Caki2 (cell line): ENCODE measurements around the gene LMBRD2. TPM values are rescaled to one million over a fixed set of nuclear protein-coding genes. Genes with fewer than 3 reads are reported as not detected.
A peak's percentile ranks its signal among the peaks of the same experiment; 100 is the strongest.
"Not testable (repeated sequence)": the region's sequence is repeated elsewhere in the genome, so short reads cannot be mapped to it uniquely, and the experiment has no call there.

Source experiments
- DNase-seq: peaks from one replicate; pipeline ENCODE4 v3.0.0-alpha.2; 2015; ENCODE audit warnings: low read depth
- in situ Hi-C: cut with HindIII; loops from 2 replicates; pipeline ENCODE4 v1.10.0; 2016; ENCODE audit warnings: low sequenced_read_pairs, low pct_unique_long_range_greater_than_20kb, mixed read lengths
- total RNA-seq: library from RNA; depleted of rRNA; stranded (reverse); fragments of >200 nt; shearing (Covaris generic); gene quantifications from 2 replicates; pipeline ENCODE4 v1.2.3, GENCODE V29; 2014; ENCODE audit warnings: low replicate concordance

Gene LMBRD2
- total RNA-seq, 1 experiment from 2014 or later, result 2.0 TPM

DNA sequence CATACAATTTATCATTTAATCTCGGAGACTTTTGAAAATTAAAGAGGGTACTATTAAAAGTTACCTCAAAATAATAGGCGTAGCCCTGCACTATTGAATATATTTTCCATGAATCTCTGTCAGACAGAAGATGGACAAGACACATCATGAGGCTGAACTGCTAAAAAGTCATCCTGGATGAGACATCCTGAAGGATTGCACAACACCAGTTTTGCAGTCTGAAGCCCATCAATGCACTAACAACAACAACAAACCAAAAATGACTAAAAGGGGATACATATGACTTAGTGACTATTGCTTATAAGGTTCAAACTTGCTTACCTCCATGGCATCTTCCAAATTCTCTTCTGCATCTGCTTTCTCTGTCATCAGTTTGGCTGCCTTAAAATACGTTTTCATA, 15.7 kb downstream of the LMBRD2 start:
- in situ Hi-C loops, result no loop called here
- no peak for DNase-seq

DNA sequence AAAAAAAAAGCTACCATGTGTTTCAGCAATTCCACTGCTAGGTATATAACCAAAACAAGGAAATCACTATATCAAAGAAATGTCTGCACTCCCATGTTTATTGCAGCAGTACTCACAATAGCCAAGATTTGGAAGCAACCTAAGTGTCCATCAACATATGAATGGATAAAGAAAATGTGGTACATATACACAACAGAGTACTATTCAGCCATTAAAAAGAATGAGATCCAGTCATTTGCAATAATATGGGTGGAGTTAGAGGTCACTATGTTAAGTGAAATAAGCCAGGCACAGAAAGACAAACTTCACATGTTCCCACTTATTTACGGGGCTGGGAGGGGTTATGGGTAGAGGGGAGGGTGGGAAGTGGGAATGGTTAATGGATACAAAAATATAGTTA, 18.7 kb downstream of the LMBRD2 start:
- in situ Hi-C loops, DNase-seq: not testable (repeated sequence)

DNA sequence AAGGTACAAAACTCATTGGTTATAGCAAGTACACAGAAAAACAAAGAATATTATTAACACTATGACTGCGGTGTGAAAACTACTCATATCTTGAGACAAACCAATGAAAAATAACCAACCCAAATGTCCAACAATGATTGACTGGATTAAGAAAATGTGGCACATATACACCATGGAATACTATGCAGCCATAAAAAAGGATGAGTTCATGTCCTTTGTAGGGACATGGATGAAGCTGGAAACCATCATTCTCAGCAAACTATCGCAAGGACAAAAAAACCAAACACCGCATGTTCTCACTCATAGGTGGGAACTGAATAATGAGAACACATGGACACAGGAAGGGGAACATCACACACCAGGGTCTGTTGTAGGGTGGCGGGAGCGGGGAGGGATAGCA, 22.0 kb downstream of the LMBRD2 start:
- DNase-seq, in situ Hi-C loops: not testable (repeated sequence)

DNA sequence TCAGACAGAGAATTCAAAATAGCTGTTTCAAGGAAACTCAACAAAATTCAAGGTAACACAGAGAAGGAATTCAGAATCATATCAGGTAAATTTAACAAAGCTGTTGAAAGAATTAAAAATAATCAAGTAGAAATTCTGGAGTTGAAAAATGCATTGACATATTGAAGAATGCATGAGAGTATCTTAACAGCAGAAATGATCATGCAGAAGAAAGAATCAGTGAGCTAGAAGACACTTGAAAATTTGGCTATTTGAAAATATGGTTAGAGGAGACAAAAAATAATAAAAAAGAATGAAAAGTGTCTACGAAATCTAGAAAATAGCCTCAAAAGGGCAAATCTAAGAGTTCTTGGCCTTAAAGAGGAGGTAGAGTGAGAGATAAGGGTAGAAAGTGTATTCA, 22.9 kb downstream of the LMBRD2 start:
- no peak for DNase-seq

DNA sequence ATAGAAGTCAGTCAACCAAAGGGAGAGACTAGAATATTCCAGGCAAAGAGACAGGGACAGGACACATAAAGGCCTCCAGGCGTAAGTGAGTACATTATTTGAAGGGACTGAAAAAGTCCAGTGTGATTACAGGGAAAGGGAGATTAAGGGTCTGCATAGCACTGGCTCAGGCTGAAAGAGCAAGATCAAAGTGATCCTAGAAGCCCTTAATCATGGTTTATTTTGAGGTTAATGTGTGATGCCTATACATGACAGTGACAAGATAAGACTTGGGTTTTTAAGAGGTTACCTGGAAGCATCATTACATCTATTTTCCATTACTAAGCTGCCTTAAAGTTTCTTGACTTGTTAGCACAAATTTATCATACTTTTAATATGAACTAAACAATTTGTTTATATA, 25.8 kb downstream of the LMBRD2 start:
- in situ Hi-C loops, result no loop called here
- no peak for DNase-seq

More for the DNA sequence above, 22.9 kb downstream of the LMBRD2 start:
- in situ Hi-C loops, result no loop called here

DNA sequence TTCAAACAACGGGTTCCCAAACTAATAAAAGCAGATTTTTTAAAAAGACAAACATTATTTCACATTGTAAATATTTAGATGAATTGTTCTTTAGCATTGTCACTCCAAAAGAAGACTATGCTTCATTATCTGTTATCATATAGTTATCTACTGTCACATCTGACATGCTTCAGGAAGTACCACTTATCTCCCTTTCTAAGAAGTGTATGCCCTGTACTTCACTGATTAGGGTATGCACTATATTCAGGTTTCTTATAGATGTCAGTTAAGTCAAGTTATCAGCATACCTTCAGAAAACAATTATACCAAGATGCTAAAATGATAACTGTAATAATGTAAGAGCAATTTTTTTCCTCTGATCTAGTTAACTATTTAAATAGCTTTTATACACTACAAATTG, 40.4 kb downstream of the LMBRD2 start:
- no peak for DNase-seq
- in situ Hi-C loops, result no loop called here

DNA sequence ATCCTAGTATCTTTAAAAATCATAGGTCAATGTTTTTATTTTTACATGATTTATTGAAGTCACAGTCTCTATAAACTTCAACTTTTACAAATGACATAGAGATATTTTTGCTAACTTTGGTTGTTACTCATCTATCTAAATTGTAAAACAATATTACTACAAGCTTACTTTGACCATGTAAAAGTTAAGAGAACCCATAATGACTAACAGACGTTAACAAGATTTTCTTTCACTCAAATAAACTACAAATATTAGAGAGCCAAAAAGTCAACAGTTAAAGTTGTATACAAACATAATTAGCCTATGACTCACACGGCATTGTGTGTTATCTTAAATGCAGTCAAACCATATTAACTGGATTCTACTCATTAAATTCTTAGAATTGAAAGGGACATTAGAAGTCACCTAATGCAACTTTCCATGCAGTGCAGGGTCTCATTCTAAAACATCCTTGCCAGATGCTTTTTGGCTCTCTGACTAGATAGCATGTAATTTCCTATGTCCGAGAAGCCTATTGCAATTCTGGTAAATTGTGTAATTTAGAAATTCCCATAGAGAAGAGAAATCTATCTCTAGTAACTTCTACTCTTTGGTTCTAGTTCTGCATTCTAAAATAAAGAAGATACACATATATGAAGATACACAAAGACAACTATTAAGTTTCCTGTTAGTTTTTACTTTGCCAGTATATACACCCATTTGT, 42.8 kb downstream of the LMBRD2 start:
- in situ Hi-C loops, result no loop called here
- DNase-seq, result no peak

DNA sequence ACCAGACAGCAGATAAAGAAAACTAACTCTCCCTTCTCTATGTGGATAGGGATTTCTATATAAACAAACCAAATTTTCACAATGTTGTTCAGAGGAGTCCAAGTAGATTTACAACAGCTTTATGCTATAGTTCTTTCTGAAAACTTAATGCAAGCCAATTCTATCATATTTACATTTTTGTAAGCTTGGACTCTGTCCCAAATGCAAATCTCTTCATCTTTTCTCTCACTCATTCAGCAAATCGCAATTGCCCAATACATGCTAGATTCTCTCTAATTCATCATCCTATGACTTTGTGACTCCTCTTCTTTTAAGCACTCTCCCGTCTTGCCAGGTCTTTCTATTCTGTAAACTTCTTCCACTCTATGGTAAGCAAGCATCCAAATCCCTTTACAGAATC, 45.9 kb downstream of the LMBRD2 start:
- in situ Hi-C loops, result no loop called here
- DNase-seq, result no peak

DNA sequence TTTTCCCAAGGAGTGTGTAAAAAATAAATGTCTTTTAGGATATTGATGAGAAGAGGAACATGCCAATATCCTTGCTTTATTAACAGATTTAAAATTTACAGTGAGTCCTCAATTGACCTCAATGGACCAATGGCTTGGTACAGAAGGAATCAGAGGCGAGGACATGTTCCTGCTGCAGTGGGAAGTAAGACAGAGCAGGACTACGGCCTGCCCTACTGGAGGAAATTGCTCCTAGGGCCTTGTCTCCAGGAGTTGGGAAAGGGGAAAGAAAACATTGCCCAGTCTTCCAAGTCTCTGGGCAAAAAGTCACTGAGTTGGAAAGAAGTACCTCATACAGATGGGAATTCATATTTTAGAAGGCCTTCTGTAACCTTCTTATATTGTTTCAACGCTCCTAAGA, 51.9 kb downstream of the LMBRD2 start:
- no peak for DNase-seq
- in situ Hi-C loops, result no loop called here

DNA sequence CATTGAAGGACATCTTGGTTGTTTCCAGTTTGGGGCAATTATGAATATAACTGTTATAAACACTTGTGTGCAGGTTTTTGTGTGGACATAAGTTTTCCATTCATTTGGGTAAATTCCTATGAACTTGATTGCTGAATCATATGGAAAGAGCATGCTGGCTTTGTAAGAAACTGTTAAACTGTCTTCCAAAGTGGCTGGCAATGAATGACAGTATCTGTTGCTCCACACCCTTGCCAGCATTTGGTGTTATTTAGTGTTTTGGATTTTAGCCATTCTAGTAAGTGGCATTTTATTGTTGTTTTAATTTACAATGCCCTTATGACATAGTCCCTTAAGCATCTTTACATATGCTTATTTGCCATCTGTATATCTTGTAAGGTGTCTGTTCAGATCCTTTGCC, 55.2 kb downstream of the LMBRD2 start:
- DNase-seq, result no peak
- in situ Hi-C loops, result no loop called here

DNA sequence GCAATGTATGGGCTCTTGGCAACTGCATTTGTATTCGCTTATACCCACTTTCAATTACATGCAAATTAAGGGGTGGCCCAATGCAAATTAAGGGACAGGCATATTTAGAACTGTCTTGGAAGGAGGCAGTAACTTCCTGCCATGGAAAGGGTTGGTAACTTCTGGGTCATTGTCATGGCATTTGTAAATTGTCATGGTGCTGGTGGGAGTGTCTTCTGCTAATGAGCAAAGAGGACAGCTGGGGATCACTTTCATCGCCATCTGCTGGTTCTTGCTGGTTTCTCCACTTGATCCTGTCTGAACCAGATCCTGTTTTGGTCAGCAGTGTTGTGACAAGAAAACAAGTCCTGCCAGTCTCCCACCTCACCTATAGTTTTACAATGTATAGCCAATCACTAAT, 61.7 kb downstream of the LMBRD2 start:
- in situ Hi-C loops, result no loop called here
- DNase-seq, result peak; percentile 35

DNA sequence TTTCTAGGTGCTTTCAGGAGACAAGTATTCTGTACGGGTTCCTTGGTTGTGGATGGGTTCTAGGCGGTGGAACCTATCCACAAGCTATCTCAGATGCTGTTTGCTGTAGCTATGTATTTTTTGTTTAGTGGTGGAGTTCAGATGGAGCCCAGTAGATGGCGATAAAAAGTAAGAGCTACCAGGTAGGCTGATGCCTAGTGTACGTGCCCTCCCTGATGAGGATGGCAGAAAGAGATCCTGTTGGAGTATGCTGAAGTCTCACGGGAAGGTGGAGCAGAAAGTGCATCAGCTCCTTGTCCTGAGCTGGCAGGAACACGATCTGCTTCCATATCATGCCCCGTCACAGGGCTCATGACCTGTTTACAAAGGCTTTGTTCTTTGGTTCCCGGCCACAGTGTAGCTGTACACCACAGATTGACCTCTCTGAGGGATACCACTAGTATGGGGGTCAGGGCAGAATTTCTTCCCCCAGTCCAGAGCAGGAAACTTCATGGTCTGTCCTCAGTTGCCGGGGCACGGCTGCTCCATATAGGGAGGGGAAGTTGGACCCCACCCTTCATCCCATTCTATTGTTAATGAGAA, 72.4 kb downstream of the LMBRD2 start:
- peak; percentile 34 for DNase-seq
- in situ Hi-C loops, result no loop called here

DNA sequence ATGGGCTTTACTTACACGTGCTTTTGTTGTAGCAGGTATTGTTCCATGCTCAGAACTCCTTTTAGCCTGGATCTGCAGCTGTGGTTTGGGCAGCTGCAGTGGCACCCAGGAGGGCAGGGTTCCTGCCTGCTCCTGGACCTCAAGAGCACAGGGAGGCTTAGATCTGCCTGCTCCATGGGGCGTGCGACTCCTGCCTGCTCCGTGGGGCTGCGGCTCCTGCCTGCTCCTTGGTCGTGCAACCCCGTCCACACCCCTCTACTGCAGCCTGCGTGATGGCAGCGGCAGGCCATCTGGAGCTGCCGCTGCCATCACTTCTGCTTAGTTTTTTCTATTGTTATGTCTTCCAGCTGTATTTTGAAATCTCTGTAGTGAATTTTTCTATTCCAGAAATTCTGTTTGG, 73.3 kb downstream of the LMBRD2 start:
- DNase-seq, result no peak
- in situ Hi-C loops, result no loop called here

DNA sequence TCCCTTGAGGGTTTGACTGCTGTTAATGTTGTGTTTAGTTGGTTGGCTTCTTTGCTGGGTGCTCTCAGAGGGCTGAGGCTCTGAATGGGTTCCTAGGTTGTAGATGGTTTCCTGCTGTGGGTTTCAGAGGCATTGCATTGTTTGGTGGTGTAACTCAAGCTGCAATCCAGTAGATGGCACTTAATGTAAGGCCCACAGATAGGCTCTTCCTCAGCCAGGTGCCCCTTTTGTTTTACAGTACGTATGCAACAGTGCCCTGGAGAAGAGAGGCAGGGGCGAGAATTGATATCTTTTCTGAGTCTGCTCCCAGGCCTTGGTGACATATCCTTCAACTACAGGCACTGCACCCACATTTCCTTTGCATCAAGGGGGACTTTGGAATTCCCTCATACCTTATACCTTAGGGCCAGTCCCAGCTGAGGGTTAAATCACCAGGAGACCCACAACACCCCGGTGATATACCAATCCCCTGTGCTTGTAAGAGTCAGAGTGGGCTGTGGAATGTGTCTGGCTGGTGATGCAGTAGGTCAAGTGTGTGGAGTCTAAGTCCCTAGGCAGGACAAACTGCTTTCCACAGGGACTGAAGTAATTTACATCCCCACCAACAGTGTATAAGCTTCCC, 78.0 kb downstream of the LMBRD2 start:
- in situ Hi-C loops, result no loop called here
- no peak for DNase-seq

DNA sequence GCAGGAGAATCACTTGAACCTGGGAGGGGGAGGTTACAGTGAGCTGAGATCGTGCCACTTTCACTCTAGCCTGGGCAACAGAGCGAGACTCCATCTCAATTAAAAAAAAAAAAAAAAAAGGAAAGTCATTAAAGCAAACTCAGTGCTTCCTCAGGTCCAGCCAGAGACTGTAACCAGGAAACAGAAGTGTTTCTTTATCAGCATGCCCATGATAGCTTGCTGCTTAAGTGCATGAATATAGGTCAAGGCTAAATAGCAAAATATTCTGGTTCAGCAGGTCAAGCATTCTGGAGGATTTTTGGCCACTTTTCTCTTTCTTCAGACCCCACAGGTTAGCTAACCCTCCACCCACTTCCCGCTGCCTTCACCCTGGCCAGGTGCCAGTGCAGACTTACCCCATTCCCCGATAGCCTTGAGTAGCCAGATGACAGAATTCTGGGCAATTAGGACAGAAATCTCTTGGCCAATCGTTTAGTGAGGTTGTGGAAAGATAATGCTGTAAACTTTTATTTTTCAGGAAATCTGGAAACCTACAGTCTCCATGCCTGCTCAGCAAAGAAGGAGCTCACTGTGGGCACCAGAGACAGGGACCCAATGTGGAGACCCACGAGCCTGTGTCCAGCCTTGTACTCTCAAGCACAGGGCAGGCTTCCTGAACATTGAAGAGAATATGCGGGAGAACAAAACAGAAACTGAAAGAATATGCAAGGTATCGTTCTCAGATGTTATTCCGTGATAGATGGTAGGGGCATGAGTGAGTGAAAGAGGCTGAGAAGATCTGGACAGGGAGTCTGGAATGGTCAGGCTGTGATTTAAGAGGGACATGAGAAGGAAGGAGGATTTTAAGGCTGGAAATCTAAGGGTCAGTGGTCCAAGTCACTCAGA, 80.8 kb downstream of the LMBRD2 start:
- in situ Hi-C loops, result no loop called here
- no peak for DNase-seq

DNA sequence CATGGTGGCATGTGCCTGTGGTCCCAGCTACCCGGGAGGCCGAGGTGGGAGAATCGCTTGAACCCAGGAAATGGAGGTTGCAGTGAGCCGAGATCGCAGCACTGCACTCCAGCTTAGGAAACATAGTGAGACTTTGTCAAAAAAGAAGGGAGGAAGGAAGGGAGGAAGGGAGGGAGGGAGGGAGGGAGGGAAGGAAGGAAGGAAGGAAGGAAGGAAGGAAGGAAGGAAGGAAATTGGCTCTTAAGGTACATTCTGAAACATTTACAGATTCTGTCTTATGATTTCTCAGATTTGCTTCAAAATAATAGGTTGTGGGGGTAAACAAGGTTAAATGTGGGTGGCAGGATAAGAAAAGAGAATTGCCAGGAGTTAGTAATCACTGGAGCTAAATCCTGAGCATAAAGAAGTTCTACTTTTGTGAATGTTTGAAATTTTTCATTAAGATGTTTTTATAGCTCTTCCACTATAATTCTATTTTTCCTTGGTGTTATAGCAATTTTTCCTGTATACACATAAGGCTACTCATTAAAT, 82.9 kb downstream of the LMBRD2 start:
- in situ Hi-C loops, result no loop called here
- DNase-seq, result no peak

DNA sequence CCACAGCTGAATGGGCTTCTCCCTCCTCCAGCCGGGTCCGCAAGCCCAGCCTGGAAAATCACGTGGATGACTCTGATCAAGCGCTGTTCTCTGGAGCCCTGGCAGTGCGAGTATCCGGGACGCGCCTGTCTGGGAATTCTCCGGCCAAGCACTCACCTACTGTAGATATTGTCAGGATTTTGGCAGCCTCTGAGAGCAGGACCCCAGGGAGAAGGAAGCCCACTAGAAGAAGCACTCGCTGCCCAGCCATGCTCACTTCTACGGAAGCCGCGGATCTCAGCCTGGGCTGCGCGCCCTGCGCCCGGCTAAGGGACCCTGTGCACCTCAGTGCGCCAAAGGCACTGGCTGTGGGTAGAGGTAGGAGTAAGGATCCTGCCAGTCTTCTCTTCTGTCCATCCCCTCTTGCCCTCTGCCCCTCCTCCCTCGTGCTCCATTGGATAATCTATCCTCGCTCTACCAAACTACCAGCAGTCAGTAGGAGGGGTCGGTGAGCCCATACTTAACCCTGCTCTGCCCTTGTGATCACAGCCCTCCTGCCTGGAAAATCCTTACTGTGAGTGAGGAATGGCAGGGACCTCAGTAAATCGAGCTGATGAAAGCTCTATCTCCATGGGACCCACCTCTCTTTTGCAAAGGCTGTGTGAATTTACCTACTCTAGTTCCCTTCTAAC, 85.0 kb downstream of the LMBRD2 start, which contains the start of gene UGT3A2:
TSS of gene UGT3A2 (minus strand) at position 343 of the 671 bp plus-strand sequence. CDS start at position 250, 93 bp downstream.
- no peak for DNase-seq
- in situ Hi-C loops, result no loop called here

DNA sequence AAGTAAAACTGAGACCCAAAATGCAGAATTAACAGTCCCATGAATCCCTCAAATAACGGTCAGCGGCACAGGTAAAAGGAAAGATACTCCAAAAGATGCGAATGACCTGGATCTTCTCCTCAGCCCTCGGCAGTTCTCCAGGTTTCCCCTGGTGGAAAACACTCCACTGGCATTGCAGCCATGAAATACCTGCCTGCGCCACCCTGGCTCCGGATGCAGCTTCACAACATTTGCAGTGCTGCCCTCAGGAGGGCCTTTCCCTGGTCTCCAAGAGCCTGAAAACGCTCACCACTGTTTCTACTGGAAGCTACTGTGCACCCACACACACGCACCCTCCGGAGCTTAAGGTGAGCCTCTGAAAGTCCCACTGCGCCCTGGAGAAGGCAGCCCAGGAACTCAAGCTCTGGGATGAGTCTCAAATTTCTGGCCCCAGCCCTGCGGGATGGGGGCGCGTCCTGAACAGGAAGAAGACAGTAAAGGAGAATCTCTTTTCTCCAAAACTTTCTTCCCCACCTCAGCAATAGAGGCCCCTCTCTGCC, 85.6 kb downstream of the LMBRD2 start:
- in situ Hi-C loops, result no loop called here
- no peak for DNase-seq
